ENCODE data around the gene APCDD1.

DNA sequence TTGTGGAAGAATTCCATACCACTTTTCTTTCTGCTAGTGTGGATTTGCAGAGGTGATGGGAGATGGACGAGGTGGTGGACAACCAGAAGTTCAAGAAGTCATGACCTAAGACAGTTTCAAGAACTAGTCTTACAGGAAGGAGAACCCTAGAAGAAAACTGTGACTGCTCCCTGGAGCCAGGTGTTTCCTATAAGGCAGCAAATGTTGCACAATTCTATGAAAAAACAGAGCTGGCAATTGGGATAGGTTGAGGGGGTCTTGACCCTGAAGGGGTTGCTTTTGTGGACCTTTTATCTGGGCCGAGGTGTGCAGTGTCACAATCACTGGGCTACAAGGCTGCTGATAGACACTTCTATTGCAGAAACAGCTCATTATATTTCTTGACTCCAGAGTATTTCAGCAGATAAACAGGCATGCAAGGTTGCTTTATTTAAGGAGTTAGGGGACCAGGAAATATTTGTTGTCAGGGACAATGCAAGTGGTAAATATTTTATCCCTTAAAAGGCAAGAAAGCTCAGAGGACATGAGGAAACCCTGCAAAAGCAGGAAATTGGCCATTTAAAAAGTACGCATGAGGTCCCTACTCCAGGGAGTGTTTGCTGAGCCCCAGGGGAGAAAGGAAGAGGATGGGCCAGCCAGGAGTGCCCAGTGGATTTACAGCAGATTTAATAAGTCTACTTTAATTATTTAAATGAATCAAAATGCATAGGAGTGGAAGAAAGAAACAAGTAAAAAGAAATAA lies 22.9 kb downstream of the APCDD1 start:
- TF ChIP-seq, protein P1, sequence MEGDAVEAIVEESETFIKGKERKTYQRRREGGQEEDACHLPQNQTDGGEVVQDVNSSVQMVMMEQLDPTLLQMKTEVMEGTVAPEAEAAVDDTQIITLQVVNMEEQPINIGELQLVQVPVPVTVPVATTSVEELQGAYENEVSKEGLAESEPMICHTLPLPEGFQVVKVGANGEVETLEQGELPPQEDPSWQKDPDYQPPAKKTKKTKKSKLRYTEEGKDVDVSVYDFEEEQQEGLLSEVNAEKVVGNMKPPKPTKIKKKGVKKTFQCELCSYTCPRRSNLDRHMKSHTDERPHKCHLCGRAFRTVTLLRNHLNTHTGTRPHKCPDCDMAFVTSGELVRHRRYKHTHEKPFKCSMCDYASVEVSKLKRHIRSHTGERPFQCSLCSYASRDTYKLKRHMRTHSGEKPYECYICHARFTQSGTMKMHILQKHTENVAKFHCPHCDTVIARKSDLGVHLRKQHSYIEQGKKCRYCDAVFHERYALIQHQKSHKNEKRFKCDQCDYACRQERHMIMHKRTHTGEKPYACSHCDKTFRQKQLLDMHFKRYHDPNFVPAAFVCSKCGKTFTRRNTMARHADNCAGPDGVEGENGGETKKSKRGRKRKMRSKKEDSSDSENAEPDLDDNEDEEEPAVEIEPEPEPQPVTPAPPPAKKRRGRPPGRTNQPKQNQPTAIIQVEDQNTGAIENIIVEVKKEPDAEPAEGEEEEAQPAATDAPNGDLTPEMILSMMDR (IDR thresholded peaks at IDR 0.05; ENCODE audit: low read depth, low read length, poor library complexity, severe bottlenecking) = no peak
- TF ChIP-seq EZH2phosphoT487 (IDR thresholded peaks at IDR 0.05; ENCODE audit: borderline replicate concordance, low read length) = no peak
